GM19025 (cell line): Measurements from ENCODE around the gene EPHA6.

Source experiments
- ATAC-seq: cut with Tn5 transposase; IDR thresholded peaks from one replicate; pipeline ENCODE4 v1.9.1; 2021; ENCODE audit warnings: mild to moderate bottlenecking, low read depth, moderate library complexity; ENCODE audit not compliant: unreplicated experiment

Gene EPHA6

GRCh38 chr3:97763586-97764406, 949.4 kb downstream of the EPHA6 start:
- no peak for ATAC-seq

DNA sequence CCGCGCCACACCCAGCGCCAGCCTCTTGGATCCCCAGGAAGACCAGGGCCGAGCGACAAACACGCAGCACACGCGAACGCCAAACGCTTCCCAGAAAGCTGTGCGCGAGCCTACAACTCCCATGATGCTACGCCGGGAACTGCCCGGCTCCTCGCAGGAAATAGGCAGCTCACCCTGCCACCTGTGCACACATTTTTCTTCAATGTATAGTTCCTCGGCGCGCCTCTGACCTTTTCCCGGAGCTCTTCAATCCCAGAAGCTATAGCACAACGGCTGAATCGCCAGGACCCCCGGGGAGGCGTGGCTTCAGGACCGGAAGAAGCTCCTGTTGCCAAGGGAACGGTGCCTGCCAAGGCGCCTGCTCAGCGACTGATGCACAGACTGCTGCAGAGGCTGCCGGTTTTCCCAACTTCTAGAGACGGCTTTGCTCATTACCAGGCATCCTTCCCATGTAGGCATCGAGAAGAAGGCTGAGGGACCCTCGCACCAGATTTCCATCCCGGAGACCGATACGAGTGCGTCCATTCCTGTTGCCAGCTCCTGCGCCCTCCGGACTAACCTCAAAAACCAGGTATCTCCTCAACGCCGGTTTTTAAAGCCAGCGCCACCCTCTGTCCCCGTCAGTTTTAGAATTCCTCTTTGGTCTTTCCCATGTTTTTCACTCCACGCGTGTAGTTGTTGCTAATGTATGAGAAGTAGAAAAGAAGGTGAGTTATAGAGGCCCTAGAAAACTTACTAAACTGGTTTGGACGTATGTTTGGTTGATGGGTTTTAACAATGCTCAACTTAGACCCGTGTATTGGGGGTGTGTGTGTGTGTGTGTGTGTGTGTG, 950.2 kb downstream of the EPHA6 start, which contains the start of gene ARL6:
Gene ARL6, plus strand, starts transcription at position 352 of the 832 bp plus-strand sequence. CDS start 3,350 bp downstream, outside the sequence.
- peak; percentile 95 for ATAC-seq

- no peak for ATAC-seq
Measured at GRCh38 chr3:97765336-97765735, 950.9 kb downstream of the EPHA6 start.

DNA sequence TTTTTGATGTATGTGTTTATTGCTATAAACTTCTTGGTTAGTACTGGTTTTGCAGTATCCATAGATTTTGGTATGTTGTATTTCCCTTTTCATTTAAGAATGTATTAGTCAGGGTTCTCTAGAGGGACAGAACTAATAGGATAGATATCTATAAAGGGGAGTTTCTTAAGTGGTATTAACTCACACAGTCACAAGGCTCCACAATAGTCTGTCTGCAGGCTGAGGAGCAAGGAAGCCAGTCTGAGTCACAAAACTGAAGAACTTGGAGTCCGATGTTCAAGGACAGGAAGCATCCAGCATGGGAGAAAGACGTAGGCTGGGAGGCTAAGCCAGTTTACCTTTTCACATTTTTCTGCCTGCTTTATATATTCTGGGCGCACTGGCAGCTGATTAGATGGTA, 958.5 kb downstream of the EPHA6 start:
- no peak for ATAC-seq

DNA sequence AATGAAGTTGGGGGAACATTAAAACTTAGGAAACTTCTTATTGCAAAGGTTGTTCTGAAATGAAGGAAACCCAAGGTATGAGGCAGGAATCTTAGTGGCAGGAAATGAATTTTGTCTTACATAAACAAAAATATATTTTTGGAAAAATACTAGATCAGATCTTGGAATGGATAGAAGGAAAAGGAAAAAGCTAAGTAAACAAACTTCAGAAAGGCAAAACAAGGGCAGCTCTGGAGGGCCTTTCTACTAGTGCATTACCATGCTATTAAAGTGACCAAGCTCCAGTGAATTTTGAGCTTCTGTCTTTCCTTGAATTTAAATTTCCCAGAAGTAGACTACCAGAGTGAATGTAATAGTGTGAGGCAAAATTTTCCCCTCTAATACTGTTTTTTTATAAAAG, 963.8 kb downstream of the EPHA6 start:
- no peak for ATAC-seq

DNA sequence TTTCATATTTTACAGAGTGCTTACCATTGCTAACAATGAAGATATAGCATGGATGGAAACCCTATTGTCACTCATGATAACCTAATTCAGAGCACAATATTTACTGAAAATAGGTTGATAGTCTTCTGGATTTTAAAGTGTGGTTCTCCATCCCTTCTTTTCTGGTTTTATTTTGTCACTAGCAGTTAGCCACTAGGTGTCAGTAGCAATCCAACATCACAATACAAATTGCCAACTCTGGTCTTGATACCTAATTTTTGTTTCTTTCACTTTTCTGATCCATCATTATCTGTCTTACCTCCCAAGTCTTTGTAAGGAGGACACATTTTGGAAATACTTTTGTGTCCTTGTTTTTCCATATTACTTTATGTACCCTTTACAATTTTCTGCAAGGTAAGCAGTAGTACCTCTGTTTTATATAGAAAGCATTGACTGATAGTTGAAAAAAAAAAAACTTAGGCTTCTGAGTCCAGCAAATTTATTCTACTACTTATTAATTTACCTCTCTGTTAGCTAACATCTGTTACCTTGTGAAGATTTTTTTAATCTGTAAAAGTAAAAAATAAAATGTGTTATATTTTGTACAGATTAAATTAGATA, 979.1 kb downstream of the EPHA6 start:
- ATAC-seq: no peak

DNA sequence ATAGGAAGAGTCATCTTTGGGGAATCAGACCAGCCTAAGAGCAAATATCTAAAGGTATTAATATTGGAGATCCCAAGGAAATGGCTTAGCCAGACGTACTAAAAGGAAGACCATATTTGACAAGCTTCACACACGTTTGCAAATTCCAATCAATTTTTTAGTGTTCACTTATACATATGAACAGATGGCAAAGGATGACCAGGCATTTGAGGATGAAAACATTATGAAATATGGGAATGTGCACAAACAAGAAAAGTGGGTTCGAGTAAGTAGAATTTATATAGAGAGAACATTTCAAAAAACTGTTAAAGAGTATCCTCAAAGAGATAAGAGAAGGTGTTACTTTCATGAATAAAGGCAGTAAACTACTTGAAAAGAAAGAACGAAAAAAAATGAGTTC, 981.6 kb downstream of the EPHA6 start:
- no peak for ATAC-seq
